Stimulated activated CD8-positive, alpha-beta memory T cell treated with anti-CD3 and anti-CD28 coated beads, Interleukin-15, amount 100 ng/mL, for 4 hours (primary cell): ENCODE results near the gene HECTD2.
"Not testable (repeated sequence)": the region's sequence is repeated elsewhere in the genome, so short reads cannot be mapped to it uniquely, and the experiment has no call there.

Source experiments
- DNase-seq, 2 donors: peaks; one replicate each; pipeline ENCODE4 v3.0.0-alpha.2; 2020; ENCODE audit warnings: low read depth in 2 of 2

Gene HECTD2

DNA sequence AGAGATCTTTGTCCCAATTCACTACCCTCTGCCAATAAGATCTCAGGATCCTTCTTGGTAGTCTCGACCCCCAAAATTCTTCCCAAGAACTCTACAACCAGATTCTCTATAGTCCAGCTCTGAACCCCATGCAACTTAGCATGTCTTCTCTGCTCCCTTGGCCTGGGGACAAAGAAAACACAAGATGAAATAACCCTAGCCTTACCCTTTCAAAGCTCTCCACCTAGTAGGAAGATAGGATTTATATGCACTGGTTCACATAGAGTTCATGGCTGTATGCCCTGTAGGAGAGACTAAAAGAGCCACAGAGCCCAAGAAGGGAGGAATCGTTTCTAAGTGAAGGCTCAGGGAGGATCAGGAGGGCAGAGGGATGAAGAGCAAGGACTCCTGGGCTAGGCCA is 126.6 kb downstream of the HECTD2 start:
- no peak for DNase-seq

- DNase-seq: no peak
These were observed 127.7 kb downstream of the HECTD2 start for GRCh38 chr10:91537614-91538383.

- DNase-seq: no peak
These were observed 129.8 kb downstream of the HECTD2 start for GRCh38 chr10:91539930-91540329.

DNA sequence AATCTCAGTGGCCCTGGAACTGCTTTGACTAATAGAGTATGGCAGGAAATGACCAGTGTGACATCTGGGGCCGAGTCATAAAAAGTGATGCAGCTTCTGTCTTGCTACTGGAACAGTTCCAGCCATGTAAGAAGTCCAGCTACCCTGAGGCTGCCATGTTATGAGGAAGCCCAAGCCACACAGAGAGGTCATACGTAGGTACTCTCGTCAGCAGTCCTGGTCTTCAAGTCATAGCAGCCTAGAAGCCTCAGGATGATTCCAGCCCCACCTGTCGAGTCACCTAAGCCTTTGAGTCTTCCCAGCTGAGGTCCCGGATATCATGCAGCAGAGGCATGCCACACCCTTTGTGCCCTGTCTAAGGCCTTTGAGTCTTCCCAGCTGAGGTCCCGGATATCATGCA is 130.6 kb downstream of the HECTD2 start:
- DNase-seq: no peak

DNA sequence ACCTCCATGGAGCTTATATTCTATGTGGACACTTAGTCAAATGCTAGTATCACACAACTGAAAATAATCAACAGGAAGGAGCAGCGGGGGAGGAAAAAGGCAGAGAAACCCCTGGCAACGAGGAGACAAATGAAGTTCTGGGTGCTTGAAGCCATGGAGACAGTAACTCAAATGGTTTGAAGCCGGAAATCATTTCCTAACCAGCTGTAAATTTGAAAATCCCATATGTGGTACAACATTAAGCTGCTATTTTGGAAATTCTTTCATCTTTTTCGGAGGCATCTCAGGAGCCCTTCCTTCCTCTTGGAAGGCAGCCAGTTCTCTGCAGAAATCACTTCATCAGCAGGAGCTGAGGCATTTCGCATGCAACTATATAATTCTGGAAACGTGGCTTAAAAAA is 131.3 kb downstream of the HECTD2 start:
- DNase-seq: no peak

- no peak for DNase-seq
These were observed 135.2 kb downstream of the HECTD2 start for GRCh38 chr10:91545384-91545783.

DNA sequence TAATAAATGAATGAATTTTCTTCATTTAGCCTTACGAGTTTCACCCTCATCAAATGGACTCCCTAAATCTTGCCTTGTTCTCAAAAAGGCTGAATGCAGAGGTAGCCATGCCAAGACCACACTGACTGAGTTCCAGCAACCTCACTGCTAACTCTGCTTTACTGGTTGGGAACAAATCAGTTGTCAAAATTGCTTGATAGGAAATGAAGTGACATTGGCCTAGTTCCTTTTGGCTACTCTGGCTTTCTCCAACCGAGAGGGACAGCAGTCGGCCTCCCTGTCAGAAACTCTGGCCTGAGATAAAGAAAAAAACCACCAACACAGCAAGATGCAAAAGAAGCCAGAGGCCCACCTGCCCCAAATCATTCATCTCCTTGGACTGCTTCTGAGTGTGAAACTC is 135.7 kb downstream of the HECTD2 start:
- no peak for DNase-seq

DNA sequence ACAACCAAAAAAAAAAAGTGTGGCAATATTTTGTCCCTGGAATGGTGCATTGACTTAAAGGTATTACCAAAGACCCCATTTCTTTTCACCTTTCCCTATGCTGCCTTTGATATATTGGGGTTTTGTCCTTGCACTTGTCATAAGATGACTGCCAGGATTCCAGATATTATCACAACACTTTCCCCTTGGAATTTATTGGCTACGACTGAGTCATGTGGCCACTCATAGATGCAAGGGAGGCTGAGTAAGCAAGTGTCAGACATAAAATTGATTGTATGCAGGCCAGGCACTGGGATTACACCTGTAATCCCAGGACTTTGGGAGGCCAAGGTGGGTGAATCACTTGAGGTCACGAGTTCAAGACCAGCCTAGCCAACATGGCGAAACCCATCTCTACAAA is 139.1 kb downstream of the HECTD2 start:
- DNase-seq: no peak

DNA sequence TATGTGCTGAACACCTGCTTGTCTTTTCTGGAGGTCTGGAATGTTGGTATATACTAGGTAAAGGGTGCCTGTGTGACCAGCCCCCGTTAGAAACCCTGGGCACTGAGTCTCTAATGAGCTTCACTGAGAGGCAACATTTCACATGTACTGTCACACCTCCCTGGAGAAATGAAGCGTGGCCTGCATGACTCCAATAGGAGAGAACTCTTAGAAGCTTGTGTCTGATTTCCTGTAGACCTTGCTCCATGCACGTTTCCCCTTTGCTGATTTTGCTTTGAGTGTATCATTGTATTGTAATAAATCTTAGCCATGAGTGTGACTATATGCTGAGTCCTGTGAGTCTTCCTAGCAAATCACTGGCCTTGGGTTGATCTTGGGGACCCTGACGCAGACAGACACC is 139.9 kb downstream of the HECTD2 start:
- DNase-seq: no peak

GRCh38 chr10:91551856-91552255 is 141.7 kb downstream of the HECTD2 start:
- no peak for DNase-seq

DNA sequence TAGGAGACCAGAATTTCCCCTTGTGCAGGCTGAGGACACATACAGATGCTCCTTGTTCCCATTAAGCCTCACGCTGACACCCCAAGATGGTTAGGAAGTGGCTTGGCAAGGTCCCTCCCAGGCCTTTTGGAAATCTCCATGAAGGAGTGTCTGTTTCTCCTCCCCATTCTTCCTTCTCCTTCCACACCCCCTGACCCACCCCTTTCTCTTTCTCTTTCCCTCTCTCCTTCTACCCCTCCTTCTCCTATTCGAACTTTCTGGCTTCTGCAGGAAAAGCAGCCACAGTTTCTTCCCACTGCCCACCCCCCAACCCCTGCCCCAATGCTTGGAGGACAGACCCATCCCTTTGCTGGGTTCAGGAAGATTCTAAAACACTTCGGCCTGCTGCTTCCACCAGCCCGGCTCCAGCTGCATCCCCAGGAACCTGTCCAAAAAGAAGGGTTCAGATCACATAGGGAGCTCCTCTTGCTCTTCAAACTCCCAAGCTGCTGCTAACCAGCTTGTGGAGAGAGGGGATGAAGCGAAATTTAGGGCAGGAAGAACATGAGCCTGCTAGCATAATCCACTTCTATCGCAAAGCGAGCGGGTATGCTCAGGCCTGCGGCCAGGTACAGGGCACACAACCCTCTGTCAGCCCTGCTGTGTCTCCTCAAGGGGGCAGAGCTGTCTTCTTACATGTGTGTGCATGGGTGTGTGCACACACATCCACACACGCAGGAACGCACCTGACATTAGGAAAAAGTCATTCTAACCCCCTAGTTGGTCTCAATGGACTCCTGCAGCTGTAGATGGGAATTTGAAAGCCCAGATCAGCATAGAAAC is 142.3 kb downstream of the HECTD2 start:
- no peak for DNase-seq

DNA sequence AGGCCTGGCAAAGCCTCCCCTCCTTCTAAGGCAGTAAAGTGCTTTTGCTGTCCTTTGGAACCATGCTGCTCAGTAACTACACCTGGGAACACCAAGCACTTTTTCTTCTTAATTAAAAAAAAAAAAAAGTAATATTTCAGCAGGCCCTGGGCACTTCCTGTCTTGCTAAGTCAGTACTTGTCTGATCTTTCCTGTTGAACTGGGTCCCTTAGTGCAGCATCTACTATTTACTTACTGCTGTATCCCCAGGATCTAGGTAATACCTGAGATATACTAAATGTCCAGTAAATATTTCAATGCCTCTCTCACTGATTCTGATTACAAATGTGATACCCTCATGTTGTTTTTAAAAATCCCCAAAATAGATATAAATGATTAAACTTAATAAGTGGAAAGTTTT is 145.3 kb downstream of the HECTD2 start:
- DNase-seq: no peak

- no peak for DNase-seq
These were observed 146.8 kb downstream of the HECTD2 start for GRCh38 chr10:91556691-91557566.

DNA sequence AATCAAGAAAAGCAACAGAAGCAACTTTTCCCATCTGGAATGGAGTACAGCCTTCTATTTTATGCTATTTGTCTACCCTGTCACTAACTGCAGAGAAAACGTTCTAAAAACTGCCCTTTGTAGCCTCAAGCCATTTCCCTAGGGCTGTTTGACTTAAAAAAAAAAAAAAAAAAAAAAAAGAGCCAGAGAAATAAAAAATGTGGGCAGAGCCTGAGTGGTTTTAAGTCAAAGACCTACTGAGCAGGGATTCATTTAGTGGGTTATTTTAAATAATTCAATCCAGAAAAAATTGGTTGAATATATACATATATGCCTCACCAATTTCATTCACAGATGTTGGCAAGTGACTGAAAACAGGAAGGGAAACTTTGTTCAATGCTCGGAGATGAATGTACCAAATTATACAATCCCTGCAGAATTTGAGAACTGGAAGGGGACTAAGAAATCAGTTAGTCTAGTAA is 147.5 kb downstream of the HECTD2 start:
- no peak for DNase-seq

DNA sequence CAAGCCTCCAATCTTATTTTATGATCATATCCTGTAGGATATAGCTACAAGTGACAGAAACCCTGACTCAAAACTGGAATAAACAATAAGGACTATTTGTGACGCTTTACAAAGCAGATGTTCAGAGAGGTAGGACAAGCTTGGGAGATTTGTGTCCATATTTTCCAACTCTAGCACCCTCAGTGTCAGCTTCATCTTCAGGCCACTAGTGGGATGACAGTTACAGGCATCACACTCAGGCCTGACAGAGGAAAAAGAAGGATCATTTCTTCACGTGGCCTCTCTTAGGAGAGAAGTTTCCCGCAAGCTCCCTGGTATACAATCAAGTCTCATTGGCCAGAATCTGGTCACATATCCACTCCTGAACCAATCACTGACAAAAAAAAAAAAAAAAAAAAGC is 148.3 kb downstream of the HECTD2 start:
- DNase-seq: no peak

GRCh38 chr10:91559169-91559568 is 149.0 kb downstream of the HECTD2 start:
- no peak for DNase-seq

GRCh38 chr10:91559750-91560149 is 149.6 kb downstream of the HECTD2 start:
- no peak for DNase-seq

DNA sequence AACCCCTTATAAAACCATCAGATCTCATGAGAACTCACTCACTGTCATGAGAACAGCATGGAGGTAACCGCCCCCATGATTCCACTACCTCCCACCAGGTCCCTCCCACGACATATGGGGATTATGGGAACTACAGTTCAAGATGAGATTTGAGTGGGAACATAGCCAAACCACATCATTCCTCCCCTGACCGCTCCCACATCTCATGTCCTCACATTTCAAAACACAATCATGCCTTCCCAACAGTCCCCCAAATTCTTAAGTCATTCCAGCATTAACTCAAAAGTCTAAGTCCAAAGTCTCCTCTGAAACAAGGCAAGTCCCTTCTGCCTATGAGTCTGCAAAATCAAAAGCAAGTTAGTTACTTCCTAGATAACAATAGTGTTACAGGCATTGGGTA is 150.7 kb downstream of the HECTD2 start:
- DNase-seq: not testable (repeated sequence)

- DNase-seq: no peak
These were observed 152.9 kb downstream of the HECTD2 start for GRCh38 chr10:91562839-91563581.

GRCh38 chr10:91564026-91564425 is 153.9 kb downstream of the HECTD2 start:
- no peak for DNase-seq
